ENCODE measurements around the gene GLIS1.

Gene GLIS1

DNA sequence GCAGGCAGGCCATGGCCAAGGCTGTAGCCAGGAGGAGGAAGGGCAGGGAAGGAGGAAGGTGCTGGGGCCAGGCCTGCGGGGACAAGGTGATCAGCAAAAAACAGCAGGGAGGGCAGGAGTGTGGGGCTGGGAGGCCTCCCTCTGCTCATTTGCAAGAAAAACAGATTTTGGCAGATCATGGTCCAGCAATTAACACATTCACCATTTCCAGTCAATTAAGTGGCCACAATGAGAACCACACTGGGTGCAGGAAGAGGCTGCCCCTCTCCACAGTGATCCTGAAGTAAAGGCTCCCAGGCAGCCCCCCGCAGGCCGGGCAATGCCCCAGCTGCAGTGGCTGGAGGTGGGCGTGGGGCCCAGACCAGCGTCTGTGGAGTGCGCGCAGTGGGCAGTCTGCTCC is 225.1 kb downstream of the GLIS1 start:
- peaks cover 2% of the 10 kb centered on the region for H3K36me3 Mint-ChIP-seq (ENCODE audit: insufficient read depth)
- H3K27ac Mint-ChIP-seq (ENCODE audit: low read depth): no peak overlapping the region
- no peak overlapping the region for H3K4me3 Mint-ChIP-seq
- ATAC-seq (replicated peaks; ENCODE audit: extremely low read depth, poor library complexity, severe bottlenecking) (no peak), DNase-seq (ENCODE audit: low spot score in 2 of 2) (no peak)
- no peaks in the 10 kb centered on the region for H3K9me3 Mint-ChIP-seq
- H3K27me3 Mint-ChIP-seq: no peaks in the 10 kb centered on the region
- H3K4me1 Mint-ChIP-seq: peaks cover 7% of the 10 kb centered on the region

GRCh38 chr1:53512807-53513755 is 225.9 kb downstream of the GLIS1 start:
- H3K4me3 Mint-ChIP-seq: no peak overlapping the region
- peaks cover 8% of the 10 kb centered on the region for H3K4me1 Mint-ChIP-seq
- no peaks in the 10 kb centered on the region for H3K27me3 Mint-ChIP-seq
- H3K36me3 Mint-ChIP-seq (ENCODE audit: insufficient read depth): peaks cover 2% of the 10 kb centered on the region
- H3K27ac Mint-ChIP-seq (ENCODE audit: low read depth): no peak overlapping the region
- ATAC-seq (replicated peaks; ENCODE audit: extremely low read depth, poor library complexity, severe bottlenecking) (no peak), DNase-seq (ENCODE audit: low spot score in 2 of 2) (no peak)
- no peaks in the 10 kb centered on the region for H3K9me3 Mint-ChIP-seq

DNA sequence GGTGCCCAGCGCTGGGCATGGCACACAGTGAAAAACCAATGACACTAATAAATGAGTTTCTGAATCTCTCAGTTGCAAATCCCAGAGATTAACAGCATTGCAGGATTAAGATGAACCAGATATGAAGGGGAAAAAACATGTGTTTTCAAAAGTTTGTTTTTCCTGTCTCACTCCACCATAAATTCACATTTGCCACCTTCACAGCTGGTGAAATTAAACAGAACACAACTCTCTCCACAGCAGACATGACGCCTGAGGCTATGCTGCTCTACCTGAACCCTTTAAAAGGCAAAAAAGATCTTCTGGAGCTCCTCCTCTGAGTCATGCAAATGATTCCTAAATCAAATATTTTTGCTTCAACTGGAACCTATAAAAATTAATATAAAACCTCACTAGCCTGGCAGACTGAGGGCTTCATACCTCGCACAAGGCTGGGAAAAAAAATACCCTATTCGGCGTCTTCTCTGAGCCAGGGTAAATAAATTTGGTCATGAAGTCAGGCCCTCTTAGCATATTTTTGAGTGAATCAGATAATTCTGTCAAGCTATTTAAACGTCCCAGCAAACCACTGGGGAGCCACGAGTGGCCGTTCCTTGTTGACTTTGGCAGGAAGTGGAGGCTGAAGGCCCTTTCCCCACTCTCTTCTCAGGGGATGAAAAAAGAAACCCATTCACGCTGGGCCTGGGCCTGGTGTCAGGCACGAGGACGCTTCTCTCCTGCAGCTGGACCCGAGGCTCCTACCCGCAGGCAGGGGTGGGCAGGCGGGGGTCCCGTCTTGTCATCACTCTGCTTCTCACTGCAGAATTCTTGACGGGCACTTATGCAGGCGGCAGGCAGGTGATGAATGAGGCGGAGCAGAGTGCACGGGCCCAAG is 226.8 kb downstream of the GLIS1 start:
- Mint-ChIP-seq H3K36me3 (ENCODE audit: insufficient read depth) (peaks cover 2% of the 10 kb centered on the region), H3K27ac (ENCODE audit: low read depth) (no peak overlapping the region), H3K27me3 (no peaks in the 10 kb centered on the region), H3K4me3 (no peak overlapping the region), H3K9me3 (no peaks in the 10 kb centered on the region), H3K4me1 (peaks cover 8% of the 10 kb centered on the region)
- ATAC-seq (replicated peaks; ENCODE audit: extremely low read depth, poor library complexity, severe bottlenecking) (no peak), DNase-seq (ENCODE audit: low spot score in 2 of 2) (no peak)

GRCh38 chr1:53511323-53511932 is 227.5 kb downstream of the GLIS1 start:
- Mint-ChIP-seq H3K27ac (ENCODE audit: low read depth) (no peak overlapping the region), H3K27me3 (no peaks in the 10 kb centered on the region), H3K36me3 (ENCODE audit: insufficient read depth) (peaks cover 2% of the 10 kb centered on the region), H3K4me1 (peaks cover 8% of the 10 kb centered on the region), H3K9me3 (no peaks in the 10 kb centered on the region), H3K4me3 (no peak overlapping the region)
- DNase-seq (ENCODE audit: low spot score in 2 of 2) (no peak), ATAC-seq (replicated peaks; ENCODE audit: extremely low read depth, poor library complexity, severe bottlenecking) (no peak)

DNA sequence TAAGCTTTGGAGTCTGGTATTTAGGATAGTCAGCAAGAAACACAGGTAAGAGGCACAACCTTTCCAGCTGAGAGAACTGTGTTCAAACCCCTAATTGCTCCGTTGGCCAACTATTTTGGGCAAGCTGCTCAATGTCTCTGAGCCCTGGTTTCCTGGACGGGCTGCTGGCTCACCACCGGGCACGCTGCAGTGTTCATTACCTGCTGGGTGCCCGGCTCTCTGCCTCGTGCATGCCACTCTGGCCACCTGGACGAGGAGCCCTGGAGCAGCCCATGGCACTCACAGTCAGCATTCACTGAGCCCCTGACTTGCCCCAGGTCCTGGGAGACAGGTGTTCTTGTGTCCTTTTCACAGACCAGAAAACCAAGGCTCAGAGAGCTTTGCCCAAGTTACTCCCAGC is 228.7 kb downstream of the GLIS1 start:
- Mint-ChIP-seq H3K4me1 (peaks cover 8% of the 10 kb centered on the region), H3K27ac (ENCODE audit: low read depth) (no peak overlapping the region), H3K27me3 (no peaks in the 10 kb centered on the region), H3K36me3 (ENCODE audit: insufficient read depth) (peaks cover 2% of the 10 kb centered on the region), H3K4me3 (no peak overlapping the region), H3K9me3 (no peaks in the 10 kb centered on the region)
- DNase-seq (ENCODE audit: low spot score in 2 of 2) (no peak), ATAC-seq (replicated peaks; ENCODE audit: extremely low read depth, poor library complexity, severe bottlenecking) (no peak)

DNA sequence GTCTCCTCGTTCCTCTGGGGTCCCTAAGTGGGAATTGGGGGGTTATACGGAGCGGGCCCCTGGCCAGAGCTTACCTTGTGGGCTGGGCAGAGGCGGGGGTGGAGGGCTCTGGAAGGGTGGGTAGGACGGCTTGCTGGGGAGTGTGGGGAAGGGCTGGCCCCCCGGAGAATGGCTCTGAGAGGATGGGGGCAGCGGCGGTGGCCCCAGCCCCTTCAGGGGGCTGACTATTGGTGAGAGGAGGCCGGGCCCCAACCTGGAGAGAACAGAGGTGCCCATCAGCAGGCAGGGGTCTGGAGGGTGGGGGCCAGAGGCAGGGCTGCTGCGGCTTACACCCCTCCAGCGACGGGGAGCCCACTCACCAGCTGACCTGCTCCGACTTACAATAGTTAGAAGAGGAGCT is 229.2 kb downstream of the GLIS1 start:
- no peak overlapping the region for H3K27ac Mint-ChIP-seq (ENCODE audit: low read depth)
- H3K4me3 Mint-ChIP-seq: no peak overlapping the region
- peaks cover 8% of the 10 kb centered on the region for H3K4me1 Mint-ChIP-seq
- ATAC-seq (replicated peaks; ENCODE audit: extremely low read depth, poor library complexity, severe bottlenecking): no peak
- no peaks in the 10 kb centered on the region for H3K27me3 Mint-ChIP-seq
- peaks cover under 1% of the 10 kb centered on the region for H3K36me3 Mint-ChIP-seq (ENCODE audit: insufficient read depth)
- no peaks in the 10 kb centered on the region for H3K9me3 Mint-ChIP-seq
- no peak for DNase-seq (ENCODE audit: low spot score in 2 of 2)

DNA sequence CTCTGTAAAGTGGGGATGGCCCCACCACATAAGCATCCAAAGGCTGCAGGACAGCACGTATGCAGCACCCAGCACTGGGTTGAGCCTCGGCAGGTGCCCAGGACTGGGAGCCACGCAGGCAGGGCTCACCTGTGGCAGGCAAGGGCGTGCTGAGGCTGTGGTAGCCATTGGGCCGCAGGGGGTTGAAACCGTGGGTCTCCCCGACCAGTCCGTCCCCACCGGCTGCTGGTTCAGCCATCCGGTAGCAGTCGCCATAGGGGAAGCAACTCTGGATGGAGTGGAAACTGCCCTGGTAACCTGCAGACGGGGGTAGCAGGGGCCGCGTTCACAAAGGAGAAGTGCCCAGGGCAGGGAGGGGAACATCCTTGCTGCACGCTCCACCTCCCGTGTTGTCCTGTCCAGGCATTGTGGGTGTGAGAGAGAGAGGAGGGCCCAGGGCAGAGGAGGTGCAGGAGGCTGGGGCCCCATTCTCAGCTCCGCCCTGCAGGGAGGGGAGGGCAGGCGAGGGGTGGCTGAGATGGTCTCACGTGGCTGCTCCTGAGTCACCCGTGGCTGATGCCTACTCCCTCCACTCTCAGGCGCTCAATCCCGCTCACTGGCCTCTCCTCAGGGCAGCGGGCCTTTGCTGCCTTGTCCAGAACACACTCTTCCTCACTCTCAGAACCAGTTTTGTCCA is 229.8 kb downstream of the GLIS1 start:
- peaks cover 8% of the 10 kb centered on the region for H3K4me1 Mint-ChIP-seq

DNA sequence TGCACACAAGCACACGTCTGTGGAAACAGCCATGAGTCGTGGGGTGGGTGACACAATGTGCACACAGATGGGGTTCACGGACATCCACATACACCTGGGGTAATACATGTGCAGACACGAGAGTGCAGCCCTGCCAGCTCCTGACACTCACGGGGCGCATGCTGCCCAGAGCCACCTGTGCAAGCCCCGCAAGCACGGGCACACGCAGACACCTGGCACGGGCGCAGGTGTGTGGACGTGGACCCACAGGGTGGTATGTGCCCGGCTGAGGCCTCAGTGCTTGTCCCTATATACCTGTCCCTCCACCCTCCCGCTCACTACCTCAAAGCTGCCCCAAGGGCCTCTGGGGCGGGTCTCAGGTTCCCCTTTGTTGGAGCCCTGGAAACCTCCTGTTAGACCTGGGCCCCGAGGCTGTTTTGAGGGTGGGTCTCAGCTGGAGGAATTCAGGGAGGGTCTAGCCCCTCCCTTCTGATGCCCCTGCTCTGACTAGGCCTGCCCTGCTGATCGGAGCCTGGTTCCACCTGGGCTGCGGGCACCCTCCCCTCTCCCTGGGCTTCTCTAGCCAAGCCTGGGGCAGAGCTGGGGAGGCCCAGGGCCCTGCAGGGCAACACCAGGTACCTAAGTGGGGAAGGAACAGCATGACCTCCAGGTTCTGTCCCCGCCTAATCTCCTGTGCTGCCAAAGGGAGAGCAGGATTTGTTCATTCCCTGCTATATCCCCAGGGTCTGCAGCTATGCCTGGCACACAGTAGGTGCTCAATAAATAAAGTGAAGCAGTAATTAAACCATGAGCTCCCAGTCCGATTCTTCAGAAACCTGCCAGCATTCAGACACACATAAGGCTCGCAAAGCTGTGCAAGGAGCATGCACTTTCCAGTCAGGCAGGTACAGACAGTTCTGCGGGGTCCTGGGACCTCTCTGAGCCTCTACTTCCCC is 230.6 kb downstream of the GLIS1 start:
- ATAC-seq (replicated peaks; ENCODE audit: extremely low read depth, poor library complexity, severe bottlenecking) (no peak), DNase-seq (ENCODE audit: low spot score in 2 of 2) (no peak)
- H3K4me3 Mint-ChIP-seq: no peak overlapping the region
- peaks cover 8% of the 10 kb centered on the region for H3K4me1 Mint-ChIP-seq
- H3K27ac Mint-ChIP-seq (ENCODE audit: low read depth): no peak overlapping the region
- H3K36me3 Mint-ChIP-seq (ENCODE audit: insufficient read depth): no peaks in the 10 kb centered on the region
- H3K9me3 Mint-ChIP-seq: no peaks in the 10 kb centered on the region
- no peaks in the 10 kb centered on the region for H3K27me3 Mint-ChIP-seq

More for the DNA sequence above, 229.8 kb downstream of the GLIS1 start:
- no peaks in the 10 kb centered on the region for H3K9me3 Mint-ChIP-seq
- ATAC-seq (replicated peaks; ENCODE audit: extremely low read depth, poor library complexity, severe bottlenecking) (peak; percentile 49), DNase-seq (ENCODE audit: low spot score in 2 of 2) (no peak)
- no peaks in the 10 kb centered on the region for H3K36me3 Mint-ChIP-seq (ENCODE audit: insufficient read depth)
- H3K4me3 Mint-ChIP-seq: no peak overlapping the region
- H3K27me3 Mint-ChIP-seq: no peaks in the 10 kb centered on the region
- H3K27ac Mint-ChIP-seq (ENCODE audit: low read depth): no peak overlapping the region

- Mint-ChIP-seq H3K9me3 (no peaks in the 10 kb centered on the region), H3K27ac (ENCODE audit: low read depth) (no peak overlapping the region), H3K4me1 (peaks cover 8% of the 10 kb centered on the region), H3K36me3 (ENCODE audit: insufficient read depth) (no peaks in the 10 kb centered on the region), H3K27me3 (no peaks in the 10 kb centered on the region), H3K4me3 (no peak overlapping the region)
- ATAC-seq (replicated peaks; ENCODE audit: extremely low read depth, poor library complexity, severe bottlenecking): no peak
- DNase-seq (ENCODE audit: low spot score in 2 of 2): no peak
Observed at GRCh38 chr1:53507116-53507820, 231.7 kb downstream of the GLIS1 start.

DNA sequence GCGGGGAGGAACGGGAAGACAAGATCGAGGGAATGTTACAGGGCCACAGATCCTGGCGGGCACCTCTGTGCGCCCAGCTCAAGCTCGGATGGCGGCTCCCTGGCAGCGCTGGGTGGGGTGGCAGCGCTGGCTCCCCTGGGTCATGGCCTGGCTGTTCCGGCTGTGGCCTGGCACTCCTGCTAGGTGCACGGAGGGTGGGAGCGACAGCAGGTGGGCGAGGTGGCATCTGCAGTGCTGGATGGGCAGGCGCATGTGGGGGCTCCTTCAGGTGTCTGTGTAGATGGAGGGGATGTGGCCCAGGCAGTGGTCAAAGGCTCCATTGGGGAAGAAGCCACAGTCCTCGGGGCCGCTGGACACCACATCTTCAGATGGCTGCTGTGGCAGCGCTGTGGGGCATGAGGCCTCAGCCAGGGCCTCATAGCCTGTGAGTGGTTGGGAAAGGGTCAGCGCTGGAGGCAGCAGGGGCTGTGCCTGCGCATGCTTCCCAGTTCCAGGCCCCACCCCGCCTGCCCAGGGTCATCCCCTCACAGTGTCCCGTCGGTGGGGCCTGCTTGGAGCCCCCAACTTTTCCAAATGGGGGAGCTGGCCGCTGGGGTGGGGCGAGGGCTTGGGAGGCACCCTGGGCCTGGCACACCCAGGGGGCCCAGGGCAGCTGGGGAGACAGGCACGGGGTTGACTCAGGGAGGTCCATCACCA is 232.5 kb downstream of the GLIS1 start:
- no peaks in the 10 kb centered on the region for H3K9me3 Mint-ChIP-seq
- no peaks in the 10 kb centered on the region for H3K27me3 Mint-ChIP-seq
- ATAC-seq (replicated peaks; ENCODE audit: extremely low read depth, poor library complexity, severe bottlenecking): no peak
- H3K4me1 Mint-ChIP-seq: peaks cover 8% of the 10 kb centered on the region
- DNase-seq (ENCODE audit: low spot score in 2 of 2): no peak
- H3K27ac Mint-ChIP-seq (ENCODE audit: low read depth): no peak overlapping the region
- no peaks in the 10 kb centered on the region for H3K36me3 Mint-ChIP-seq (ENCODE audit: insufficient read depth)
- no peak overlapping the region for H3K4me3 Mint-ChIP-seq

Data from central memory CD8-positive, alpha-beta T cell (primary cell).